ENCODE data around the gene TRAPPC4.

GRCh38 chr11:118975771-118976709, 42.5 kb upstream of the TRAPPC4 start:
- no peak for TF ChIP-seq EZH2phosphoT487 (IDR thresholded peaks at IDR 0.05; ENCODE audit: insufficient read depth, low read depth)
- TF ChIP-seq EZH2 (IDR thresholded peaks at IDR 0.05; ENCODE audit: insufficient read depth, poor library complexity, severe bottlenecking), result no peak
